Smooth muscle cell (in vitro differentiated cells): ENCODE data around the gene SOS1. TPM values are rescaled to one million over a fixed set of nuclear protein-coding genes. Genes with fewer than 3 reads are reported as not detected.
"Not testable (repeated sequence)": the region's sequence is repeated elsewhere in the genome, so short reads cannot be mapped to it uniquely, and the experiment has no call there.

Experiments
- DNase-seq: peaks from one replicate; lab custom pipeline; 2025; ENCODE audit not compliant: unreplicated experiment; lab: John Stamatoyannopoulos, UW
- H2AFZ ChIP-seq: fragments of 200-600 bp; sonication (generic); 2 replicates; pipeline ENCODE4 v1.6.0; 2016; ENCODE audit warnings: antibody characterized with exemption, low read depth, mild to moderate bottlenecking
- H3F3A ChIP-seq: fragments of 200-600 bp; sonication (generic); 2 replicates; pipeline ENCODE4 v1.6.0; 2017; ENCODE audit warnings: antibody characterized with exemption, low read depth
- H3K27ac ChIP-seq: fragments of 200-600 bp; sonication (generic); 2 replicates; pipeline ENCODE4 v1.5.1; 2016; ENCODE audit warnings: low read depth, mild to moderate bottlenecking
- H3K27me3 ChIP-seq: fragments of 200-600 bp; sonication (generic); 2 replicates; pipeline ENCODE4 v1.6.1; 2016; ENCODE audit warnings: low read depth, mild to moderate bottlenecking
- H3K36me3 ChIP-seq: fragments of 200-600 bp; sonication (generic); 2 replicates; pipeline ENCODE4 v1.5.1; 2016; ENCODE audit warnings: low read depth
- H3K4me1 ChIP-seq: fragments of 200-600 bp; sonication (generic); 2 replicates; pipeline ENCODE4 v1.5.1; 2016; ENCODE audit warnings: low read depth
- H3K4me2 ChIP-seq: fragments of 200-600 bp; sonication (generic); 2 replicates; pipeline ENCODE4 v1.6.0; 2016; ENCODE audit warnings: mild to moderate bottlenecking
- H3K4me3 ChIP-seq: fragments of 200-600 bp; sonication (generic); 2 replicates; pipeline ENCODE4 v1.5.1; 2016; ENCODE audit warnings: mild to moderate bottlenecking
- H3K79me2 ChIP-seq: fragments of 200-600 bp; sonication (generic); 2 replicates; pipeline ENCODE4 v1.6.0; 2016; ENCODE audit warnings: low read depth, mild to moderate bottlenecking
- H3K9ac ChIP-seq: fragments of 200-600 bp; sonication (generic); 2 replicates; pipeline ENCODE4 v1.6.0; 2016; ENCODE audit warnings: low read depth
- H3K9me3 ChIP-seq: fragments of 200-600 bp; sonication (generic); replicated peaks from 2 replicates; pipeline ENCODE4 v1.5.1; 2016; ENCODE audit warnings: low read depth
- H4K20me1 ChIP-seq: fragments of 200-600 bp; sonication (generic); 2 replicates; pipeline ENCODE4 v1.6.0; 2016; ENCODE audit warnings: low read depth
- CTCF ChIP-seq: fragments of 200-600 bp; sonication (generic); IDR thresholded peaks from 2 replicates; pipeline ENCODE4 v1.5.1; 2017; ENCODE audit warnings: borderline replicate concordance, mild to moderate bottlenecking, antibody characterized with exemption; ENCODE audit not compliant: insufficient read depth, poor library complexity, severe bottlenecking
- WGBS: methylation state at CpG from one replicate; pipeline ENCODE4 v1.1.7; 2016; ENCODE audit warnings: low lambda C conversion rate; 5-methylcytosine and 5-hydroxymethylcytosine counted together
- polyA plus RNA-seq: library from polyadenylated mRNA; unstranded; fragments of >200 nt; fragmentation: Nextera tagmentation; extraction: Ambion mirVana; gene quantifications from 2 replicates; pipeline ENCODE4 v1.2.1, GENCODE V29; 2016
- total RNA-seq: library from RNA; depleted of rRNA; stranded (reverse); fragments of >200 nt; gene quantifications from 2 replicates; pipeline ENCODE4 v1.2.3, GENCODE V29; 2014

SOS1 gene
- total and polyA plus RNA-seq, 2 experiments from 2014 or later: 8.4 to 34.0 TPM

- Histone ChIP-seq H3F3A (no peaks in the 10 kb centered on the region), H3K27me3 (no peaks in the 10 kb centered on the region), H3K9ac (no peak overlapping the region), H3K4me1 (no peaks in the 10 kb centered on the region), H3K4me3 (no peak overlapping the region), H3K4me2 (no peak overlapping the region), H4K20me1 (no peaks in the 10 kb centered on the region), H3K36me3 (no peaks in the 10 kb centered on the region), H3K79me2 (no peaks in the 10 kb centered on the region), H3K27ac (no peak overlapping the region), H2AFZ (no peak overlapping the region), H3K9me3 (no peaks in the 10 kb centered on the region)
- no peak for DNase-seq
- WGBS: 89% methylated on average over 3 of the region's 3 CpGs
- TF ChIP-seq CTCF: no peak
Measured at GRCh38 chr2:39142904-39143605, 22.2 kb upstream of the SOS1 start.

GRCh38 chr2:39141334-39142271, 20.8 kb upstream of the SOS1 start:
- no peaks in the 10 kb centered on the region for H3F3A ChIP-seq
- H3K27me3 ChIP-seq: no peaks in the 10 kb centered on the region
- no peak overlapping the region for H2AFZ ChIP-seq
- TF ChIP-seq CTCF: no peak
- no peak overlapping the region for H3K4me2 ChIP-seq
- H3K27ac ChIP-seq: no peak overlapping the region
- H3K36me3 ChIP-seq: no peaks in the 10 kb centered on the region
- H3K4me1 ChIP-seq: no peaks in the 10 kb centered on the region
- no peaks in the 10 kb centered on the region for H3K9me3 ChIP-seq
- no peaks in the 10 kb centered on the region for H3K79me2 ChIP-seq
- WGBS: 68% methylated on average over 8 of the region's 8 CpGs
- H4K20me1 ChIP-seq: no peaks in the 10 kb centered on the region
- DNase-seq: no peak
- H3K9ac ChIP-seq: no peak overlapping the region
- H3K4me3 ChIP-seq: no peak overlapping the region

- not testable (repeated sequence) for H3K36me3 ChIP-seq, H3K79me2 ChIP-seq, DNase-seq, H3K4me2 ChIP-seq, H2AFZ ChIP-seq, H3K4me3 ChIP-seq, H3K9me3 ChIP-seq, H3F3A ChIP-seq, H3K4me1 ChIP-seq, H3K27me3 ChIP-seq, H3K9ac ChIP-seq, H4K20me1 ChIP-seq, H3K27ac ChIP-seq
- WGBS: 96% methylated on average over 7 of the region's 7 CpGs
Measured at GRCh38 chr2:39140948-39141333, 20.1 kb upstream of the SOS1 start.

- H2AFZ ChIP-seq: no peak overlapping the region
- no peak for TF ChIP-seq CTCF
- WGBS: 85% methylated on average over 3 of the region's 3 CpGs
- H3K79me2 ChIP-seq: no peaks in the 10 kb centered on the region
- no peaks in the 10 kb centered on the region for H3K9me3 ChIP-seq
- H3K36me3 ChIP-seq: no peaks in the 10 kb centered on the region
- no peaks in the 10 kb centered on the region for H3F3A ChIP-seq
- H3K27me3 ChIP-seq: no peaks in the 10 kb centered on the region
- H3K4me2 ChIP-seq: no peak overlapping the region
- H4K20me1 ChIP-seq: no peaks in the 10 kb centered on the region
- no peak overlapping the region for H3K4me3 ChIP-seq
- no peak overlapping the region for H3K9ac ChIP-seq
- H3K27ac ChIP-seq: no peak overlapping the region
- no peak for DNase-seq
- no peaks in the 10 kb centered on the region for H3K4me1 ChIP-seq
Measured at GRCh38 chr2:39140322-39140847, 19.5 kb upstream of the SOS1 start.
